Measurements from ENCODE around the gene NINL.

DNA sequence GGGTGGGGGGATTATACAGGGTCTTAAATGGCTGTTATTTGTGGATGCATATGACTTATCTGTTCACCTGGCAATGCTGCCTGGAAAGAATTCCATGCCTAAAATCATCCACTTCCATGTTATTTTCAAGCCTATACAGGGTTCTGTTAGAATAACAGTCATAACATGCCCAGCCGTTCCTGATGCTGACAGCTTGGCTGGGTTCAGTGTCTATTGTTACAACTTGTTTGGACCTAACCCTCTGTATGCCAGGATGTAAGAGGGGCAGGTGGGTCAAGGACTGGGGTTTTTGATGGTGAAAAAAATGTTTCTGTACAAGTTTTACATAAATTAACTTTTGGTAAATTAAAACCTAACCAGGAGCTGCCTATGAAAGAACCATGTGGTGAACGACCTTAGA lies 98.0 kb downstream of the NINL start:
- TF ChIP-seq, protein P1, sequence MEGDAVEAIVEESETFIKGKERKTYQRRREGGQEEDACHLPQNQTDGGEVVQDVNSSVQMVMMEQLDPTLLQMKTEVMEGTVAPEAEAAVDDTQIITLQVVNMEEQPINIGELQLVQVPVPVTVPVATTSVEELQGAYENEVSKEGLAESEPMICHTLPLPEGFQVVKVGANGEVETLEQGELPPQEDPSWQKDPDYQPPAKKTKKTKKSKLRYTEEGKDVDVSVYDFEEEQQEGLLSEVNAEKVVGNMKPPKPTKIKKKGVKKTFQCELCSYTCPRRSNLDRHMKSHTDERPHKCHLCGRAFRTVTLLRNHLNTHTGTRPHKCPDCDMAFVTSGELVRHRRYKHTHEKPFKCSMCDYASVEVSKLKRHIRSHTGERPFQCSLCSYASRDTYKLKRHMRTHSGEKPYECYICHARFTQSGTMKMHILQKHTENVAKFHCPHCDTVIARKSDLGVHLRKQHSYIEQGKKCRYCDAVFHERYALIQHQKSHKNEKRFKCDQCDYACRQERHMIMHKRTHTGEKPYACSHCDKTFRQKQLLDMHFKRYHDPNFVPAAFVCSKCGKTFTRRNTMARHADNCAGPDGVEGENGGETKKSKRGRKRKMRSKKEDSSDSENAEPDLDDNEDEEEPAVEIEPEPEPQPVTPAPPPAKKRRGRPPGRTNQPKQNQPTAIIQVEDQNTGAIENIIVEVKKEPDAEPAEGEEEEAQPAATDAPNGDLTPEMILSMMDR (IDR thresholded peaks at IDR 0.05; ENCODE audit: poor library complexity), result no peak
- TF ChIP-seq EZH2 (IDR thresholded peaks at IDR 0.05; ENCODE audit: borderline replicate concordance), result no peak
